Stomach (tissue), 9 donors: ENCODE results near the gene NEK7. TPM values are rescaled to one million over a fixed set of nuclear protein-coding genes. Genes with fewer than 3 reads are reported as not detected.
A peak's percentile ranks its signal among the peaks of the same experiment; 100 is the strongest.

ENCODE experiments used
- DNase-seq, 2 donors: peaks; one replicate each; pipeline versions ENCODE4 v3.0.0 to v3.0.0-alpha.2; 2013 to 2019
- H3K27ac ChIP-seq, 5 donors: fragments of 200-600 bp in 4 of 5; sonication (generic) in 4 of 5; one replicate each; pipeline ENCODE4 v1.5.1; 2013 to 2019; ENCODE audit warnings: mild to moderate bottlenecking in 1 of 5, moderate library complexity in 1 of 5
- H3K27me3 ChIP-seq, 3 donors: fragments of 200-600 bp; sonication (generic); one replicate each; pipeline ENCODE4 v1.5.1; 2017 to 2019; ENCODE audit warnings: mixed run types in 1 of 3
- H3K36me3 ChIP-seq, 4 donors: fragments of 200-600 bp; sonication (generic); 1 replicate in 3 of 4; 2 replicates in 1 of 4; pipeline ENCODE4 v1.5.1; 2016 to 2019
- H3K4me1 ChIP-seq, 4 donors: fragments of 200-600 bp; sonication (generic); one replicate each; pipeline ENCODE4 v1.5.1; 2016 to 2019
- H3K4me3 ChIP-seq, 4 donors: fragments of 200-600 bp; sonication (generic) in 3 of 4; one replicate each; pipeline ENCODE4 v1.5.1; 2016 to 2019; ENCODE audit warnings: mild to moderate bottlenecking in 1 of 4
- H3K9me3 ChIP-seq, 4 donors: fragments of 200-600 bp; sonication (generic); one replicate each; pipeline ENCODE4 v1.5.1; 2016 to 2019
- EP300 ChIP-seq: sonication (generic); formaldehyde crosslinking; IDR thresholded peaks from one replicate; pipeline ENCODE4 v1.6.1; 2017; ENCODE audit warnings: antibody characterized with exemption
- POLR2A ChIP-seq, 4 donors: fragments of 450-650 bp; IDR thresholded peaks; one replicate each; pipeline ENCODE4 v1.6.1; 2016; ENCODE audit warnings: antibody characterized with exemption in 4 of 4, control low read depth in 2 of 4, mild to moderate bottlenecking in 1 of 4, moderate library complexity in 1 of 4
- POLR2AphosphoS5 ChIP-seq, 3 donors: sonication (generic); formaldehyde crosslinking; IDR thresholded peaks; one replicate each; pipeline ENCODE4 v1.6.1; 2016; ENCODE audit warnings: antibody characterized with exemption in 3 of 3
- WGBS, 5 donors: extraction: QIAGEN DNeasy Blood & Tissue Kit in 3 of 5; methylation state at CpG; one replicate each; pipeline versions ENCODE4 v1.1.5 to v1.1.7; 2013 to 2018; 5-methylcytosine and 5-hydroxymethylcytosine counted together
- intact Hi-C: fragments of 100-400 bp; cut with DNase I; formaldehyde crosslinking; loops from one replicate; pipeline ENCODE4 v1.15.1; 2023; ENCODE audit warnings: low total_unique reads
- polyA plus RNA-seq, 3 donors: library from polyadenylated mRNA; stranded (reverse); fragments of 200-250 nt; gene quantifications; one replicate each; pipeline ENCODE4 v1.2.3, GENCODE V29; 2013
- total RNA-seq, 5 donors: library from RNA; depleted of rRNA; stranded (reverse); fragments of >200 nt; gene quantifications; one replicate each; pipeline versions ENCODE4 v1.1.0 to v1.2.3, GENCODE V29; 2014 to 2016
- TF ChIP-seq, protein P1 (sequence below), 7 experiments: fragments of 450-650 bp in 4 of 7; fragments of 200-600 bp in 3 of 7; sonication (generic) in 3 of 7; IDR thresholded peaks; one replicate each; pipeline ENCODE4 v1.5.1; 2016 to 2019; ENCODE audit warnings: antibody characterized with exemption in 7 of 7, control low read depth in 2 of 7, mild to moderate bottlenecking in 1 of 7
- donor health status: healthy with polysubstance abuse.
- donor health status: Bipolar disorder and iron deficiency.
- donor health status: healthy.

NEK7 gene
- total and polyA plus RNA-seq, 8 donors = 13.2 to 116 (median 35.4) TPM

DNA sequence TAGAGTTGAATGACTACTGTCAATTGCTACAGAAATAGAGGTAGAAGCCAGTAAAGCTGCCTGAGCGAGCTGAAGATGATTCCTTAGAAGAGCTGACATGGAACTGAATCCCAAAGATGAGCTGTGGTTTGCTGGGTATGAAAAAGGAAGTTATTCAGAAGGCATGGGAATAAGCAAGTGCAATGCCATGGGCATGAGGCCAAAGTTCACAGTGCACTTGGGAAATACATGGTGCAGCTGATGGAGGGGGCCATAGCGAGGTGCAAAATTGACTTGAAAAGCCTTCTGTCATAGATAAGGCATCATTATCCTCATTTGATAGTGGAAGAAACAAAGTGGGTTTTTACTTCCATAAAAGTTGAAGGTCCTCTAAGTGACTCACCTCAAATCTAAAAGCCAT lies 88.6 kb downstream of the NEK7 start:
- DNase-seq = no peak
- H3K9me3 ChIP-seq = no peaks in the 10 kb centered on the region
- H3K4me3 ChIP-seq = no peak overlapping the region
- TF ChIP-seq POLR2AphosphoS5 (IDR thresholded peaks at IDR 0.05) (no peak), EP300 (no peak), POLR2A (IDR thresholded peaks at IDR 0.05) (no peak)
- TF ChIP-seq, protein P1, sequence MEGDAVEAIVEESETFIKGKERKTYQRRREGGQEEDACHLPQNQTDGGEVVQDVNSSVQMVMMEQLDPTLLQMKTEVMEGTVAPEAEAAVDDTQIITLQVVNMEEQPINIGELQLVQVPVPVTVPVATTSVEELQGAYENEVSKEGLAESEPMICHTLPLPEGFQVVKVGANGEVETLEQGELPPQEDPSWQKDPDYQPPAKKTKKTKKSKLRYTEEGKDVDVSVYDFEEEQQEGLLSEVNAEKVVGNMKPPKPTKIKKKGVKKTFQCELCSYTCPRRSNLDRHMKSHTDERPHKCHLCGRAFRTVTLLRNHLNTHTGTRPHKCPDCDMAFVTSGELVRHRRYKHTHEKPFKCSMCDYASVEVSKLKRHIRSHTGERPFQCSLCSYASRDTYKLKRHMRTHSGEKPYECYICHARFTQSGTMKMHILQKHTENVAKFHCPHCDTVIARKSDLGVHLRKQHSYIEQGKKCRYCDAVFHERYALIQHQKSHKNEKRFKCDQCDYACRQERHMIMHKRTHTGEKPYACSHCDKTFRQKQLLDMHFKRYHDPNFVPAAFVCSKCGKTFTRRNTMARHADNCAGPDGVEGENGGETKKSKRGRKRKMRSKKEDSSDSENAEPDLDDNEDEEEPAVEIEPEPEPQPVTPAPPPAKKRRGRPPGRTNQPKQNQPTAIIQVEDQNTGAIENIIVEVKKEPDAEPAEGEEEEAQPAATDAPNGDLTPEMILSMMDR (IDR thresholded peaks at IDR 0.05) = no peak
- intact Hi-C loops = no loop called here
- H3K27me3 ChIP-seq = no peaks in the 10 kb centered on the region
- peaks cover 0 to 22% (median 11%) of the 10 kb centered on the region in 4 donors for H3K4me1 ChIP-seq
- peaks cover 0 to 3% (median 0%) of the 10 kb centered on the region in 4 donors for H3K36me3 ChIP-seq
- WGBS, 5 donors = 87 to 94% (median 89%) methylated on average over 2 of the region's 2 CpGs
- no peak overlapping the region for H3K27ac ChIP-seq

DNA sequence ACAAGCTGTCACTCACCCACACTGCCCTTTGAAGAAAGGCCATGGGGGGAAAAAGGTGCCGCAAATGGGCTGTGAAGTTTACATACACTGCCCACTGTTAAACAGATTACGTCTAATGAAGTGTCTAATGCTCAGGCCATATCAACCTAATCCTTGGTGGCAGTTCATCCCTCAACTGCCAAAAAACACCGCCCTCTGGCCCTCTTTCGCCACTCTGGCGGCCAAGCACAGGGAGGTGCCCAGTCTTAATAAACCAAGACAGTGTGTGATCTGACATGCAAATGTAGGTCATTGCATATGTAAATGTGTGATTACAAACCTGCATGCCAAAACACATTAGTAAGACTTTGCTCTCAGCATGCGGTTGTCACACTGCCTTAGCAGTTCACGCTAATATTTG lies 89.5 kb downstream of the NEK7 start:
- no peak for DNase-seq
- Histone ChIP-seq H3K9me3 (no peaks in the 10 kb centered on the region), H3K4me1 (peaks cover 0 to 22% (median 11%) of the 10 kb centered on the region in 4 donors), H3K36me3 (peaks cover 0 to 3% (median 0%) of the 10 kb centered on the region in 4 donors), H3K4me3 (no peak overlapping the region), H3K27me3 (no peaks in the 10 kb centered on the region), H3K27ac (no peak overlapping the region)
- intact Hi-C loops = no loop called here
- TF ChIP-seq, protein P1 (IDR thresholded peaks at IDR 0.05) = no peak
- 93 to 98% (median 95%) methylated on average over 7 of the region's 7 CpGs for WGBS, 5 donors

DNA sequence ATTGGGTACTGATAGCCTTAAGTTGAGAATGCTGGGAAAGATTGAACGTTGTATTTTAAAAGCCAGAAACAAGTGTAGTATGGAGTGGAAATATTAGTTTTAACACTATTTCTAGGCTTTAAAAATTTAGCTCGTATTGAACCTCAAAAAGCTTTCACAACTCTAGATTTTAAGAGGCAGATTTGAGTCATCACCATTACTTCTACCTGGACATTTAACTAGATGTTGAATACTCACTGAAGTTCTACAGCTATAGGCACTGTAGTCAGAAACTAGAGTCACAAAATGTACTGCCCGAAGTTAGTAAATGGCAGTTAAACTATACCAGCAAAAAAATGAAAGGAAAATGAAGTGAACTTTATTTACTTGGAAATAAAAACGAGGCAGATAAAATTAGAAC lies 96.5 kb downstream of the NEK7 start:
- intact Hi-C loops = no loop called here
- WGBS, 5 donors = 64 to 75% (median 67%) methylated on average over 4 of the region's 4 CpGs
- H3K36me3 ChIP-seq = no peaks in the 10 kb centered on the region
- peak overlapping the region in 1 of 5 donors; percentile 38 for H3K27ac ChIP-seq
- TF ChIP-seq POLR2AphosphoS5 (IDR thresholded peaks at IDR 0.05) = no peak
- H3K4me1 ChIP-seq = peaks cover 0 to 23% (median 9%) of the 10 kb centered on the region in 4 donors
- no peak overlapping the region for H3K4me3 ChIP-seq
- H3K27me3 ChIP-seq = no peaks in the 10 kb centered on the region
- H3K9me3 ChIP-seq = no peaks in the 10 kb centered on the region
- no peak for DNase-seq

DNA sequence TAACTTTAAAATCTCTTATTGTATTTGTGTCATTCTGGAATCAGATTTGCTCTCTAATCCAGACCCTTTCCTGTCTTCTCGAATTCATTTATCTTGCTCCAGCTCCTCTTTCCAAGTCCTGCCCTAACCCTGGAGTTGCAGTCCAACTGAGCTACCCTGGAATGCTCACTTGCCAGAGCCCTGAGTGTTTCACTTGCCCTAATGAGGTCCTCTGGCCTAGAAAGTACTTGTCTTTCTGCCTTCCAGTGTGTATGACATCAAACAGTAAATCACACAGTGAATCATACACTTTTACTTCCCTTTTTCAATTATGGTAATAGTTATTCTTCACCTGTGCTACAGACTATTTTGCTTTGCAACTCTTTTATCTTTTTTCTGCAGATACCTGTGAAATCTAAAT lies 96.9 kb downstream of the NEK7 start:
- WGBS, 5 donors = 25 to 48% (median 44%) methylated on average over 1 of the region's 1 CpG
- Histone ChIP-seq H3K4me3 (no peak overlapping the region), H3K4me1 (peaks cover 0 to 23% (median 9%) of the 10 kb centered on the region in 4 donors), H3K36me3 (no peaks in the 10 kb centered on the region), H3K9me3 (no peaks in the 10 kb centered on the region), H3K27ac (peak overlapping the region in 1 of 5 donors; percentile 38), H3K27me3 (no peaks in the 10 kb centered on the region)
- no peak for DNase-seq
- intact Hi-C loops = no loop called here
- no peak for TF ChIP-seq POLR2AphosphoS5 (IDR thresholded peaks at IDR 0.05)
- no peak for TF ChIP-seq EP300
- TF ChIP-seq POLR2A (IDR thresholded peaks at IDR 0.05) = no peak
- TF ChIP-seq, protein P1 (IDR thresholded peaks at IDR 0.05) = no peak

DNA sequence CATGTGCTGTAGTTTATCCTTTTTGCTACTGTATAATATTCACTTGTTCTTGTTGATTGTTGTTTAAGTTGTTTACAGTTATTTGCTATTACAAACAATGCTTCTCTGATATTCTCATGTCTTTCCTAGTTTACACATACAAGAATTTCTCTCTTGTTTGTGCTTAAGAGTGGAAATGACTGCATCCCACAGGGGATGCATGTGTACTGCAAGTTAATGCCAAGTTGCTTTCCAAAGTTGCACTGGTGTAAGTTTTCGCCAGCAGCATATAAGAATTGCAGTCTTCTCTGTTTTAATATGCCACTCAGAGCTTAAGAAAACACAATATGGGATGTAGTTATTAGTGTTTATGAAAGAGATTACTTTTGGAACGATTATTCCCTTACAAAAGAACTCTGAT lies 97.7 kb downstream of the NEK7 start:
- H3K4me1 ChIP-seq = peaks cover 0 to 23% (median 9%) of the 10 kb centered on the region in 4 donors
- H3K36me3 ChIP-seq = no peaks in the 10 kb centered on the region
- no peaks in the 10 kb centered on the region for H3K27me3 ChIP-seq
- intact Hi-C loops = no loop called here
- DNase-seq = no peak
- H3K4me3 ChIP-seq = no peak overlapping the region
- 78 to 88% (median 80%) methylated on average over 2 of the region's 2 CpGs for WGBS, 5 donors
- TF ChIP-seq, protein P1 (IDR thresholded peaks at IDR 0.05) = no peak
- TF ChIP-seq POLR2AphosphoS5 (IDR thresholded peaks at IDR 0.05) (no peak), EP300 (no peak), POLR2A (IDR thresholded peaks at IDR 0.05) (no peak)
- no peak overlapping the region for H3K27ac ChIP-seq
- no peaks in the 10 kb centered on the region for H3K9me3 ChIP-seq
